Panc1 (cell line): ENCODE data around the gene LSS. TPM values are rescaled to one million over a fixed set of nuclear protein-coding genes. Genes with fewer than 3 reads are reported as not detected.

Experiments used
- ATAC-seq: fragments of 200-7000 bp; cut with Tn5 transposase; 2 replicates; pipeline ENCODE4 v1.9.1; 2020; ENCODE audit warnings: mild to moderate bottlenecking, moderate library complexity
- BruUV-seq: library from RNA; stranded (reverse); fragments of 400-500 nt; replicated peaks from 2 replicates; lab custom pipeline; 2021; lab: Mats Ljungman, UMichigan
- CTCF ChIA-PET: fragments of 300-600 bp; sonication (Branson Sonifier 250); formaldehyde crosslinking; loops from one replicate; lab custom pipeline; 2022; ENCODE audit warnings: antibody characterized with exemption; lab: Charles Lee
- POLR2A ChIA-PET: fragments of 300-600 bp; sonication (Branson Sonifier 250); formaldehyde crosslinking; loops from one replicate; lab custom pipeline; 2022; ENCODE audit warnings: antibody characterized with exemption; lab: Charles Lee
- DNase-seq: peaks from one replicate; pipeline ENCODE4 v3.0.0-alpha.2; 2010; ENCODE audit warnings: low read depth, low spot score
- H3K27ac ChIP-seq: 2 replicates; pipeline ENCODE4 v1.5.1; 2011; ENCODE audit warnings: mild to moderate bottlenecking, low read length, inconsistent platforms
- H3K27me3 ChIP-seq: fragments of 200-500 bp; sonication (Bioruptor generic); 2 replicates; pipeline ENCODE4 v1.6.0; 2014; ENCODE audit warnings: low read length, inconsistent platforms; ENCODE audit not compliant: control insufficient read depth, insufficient read depth
- H3K36me3 ChIP-seq: fragments of 200-500 bp; sonication (Bioruptor generic); 2 replicates; pipeline ENCODE4 v1.5.1; 2014; ENCODE audit warnings: inconsistent platforms, mild to moderate bottlenecking, low read length, moderate library complexity; ENCODE audit not compliant: control insufficient read depth, insufficient read depth
- H3K4me1 ChIP-seq: 2 replicates; pipeline ENCODE4 v1.5.1; 2011; ENCODE audit warnings: inconsistent platforms, mild to moderate bottlenecking, low read length, moderate library complexity; ENCODE audit not compliant: control insufficient read depth, insufficient read depth
- H3K4me3 ChIP-seq, 2 experiments: 2 replicates each; pipeline ENCODE4 v1.5.1; 2011 to 2012; ENCODE audit warnings: low read depth in 2 of 2, low read length in 2 of 2, mild to moderate bottlenecking in 2 of 2, inconsistent platforms in 1 of 2, moderate library complexity in 1 of 2
- H3K9me3 ChIP-seq: fragments of 200-500 bp; sonication (Bioruptor generic); 2 replicates; pipeline ENCODE4 v1.5.1; 2014; ENCODE audit warnings: low read depth, mild to moderate bottlenecking, inconsistent platforms, low read length, moderate library complexity; ENCODE audit not compliant: control insufficient read depth, insufficient read depth
- POLR2AphosphoS5 ChIP-seq: IDR thresholded peaks from 2 replicates; pipeline ENCODE4 v1.6.1; 2012; ENCODE audit warnings: mild to moderate bottlenecking, low read depth, low read length, moderate library complexity
- SIN3A ChIP-seq: IDR thresholded peaks from 2 replicates; pipeline ENCODE4 v1.6.1; 2012; ENCODE audit warnings: low read depth, mild to moderate bottlenecking, low read length, moderate library complexity, borderline replicate concordance; ENCODE audit not compliant: insufficient read depth
- TCF7L2 ChIP-seq: IDR thresholded peaks from 2 replicates; pipeline ENCODE4 v1.6.1; 2011; ENCODE audit warnings: mild to moderate bottlenecking, low read depth, low read length, inconsistent platforms
- in situ Hi-C: cut with HindIII; loops from 2 replicates; pipeline ENCODE4 v1.10.0; 2016; ENCODE audit warnings: low sequenced_read_pairs, low pct_unique_long_range_greater_than_20kb
- intact Hi-C: fragments of 100-400 bp; cut with micrococcal nuclease; formaldehyde crosslinking; loops from one replicate; pipeline ENCODE4 v1.10.0; 2022; ENCODE audit not compliant: unreplicated experiment
- total RNA-seq: library from RNA; stranded (reverse); gene quantifications from one replicate; pipeline ENCODE4 v1.2.1, GENCODE V29; 2021; ENCODE audit not compliant: unreplicated experiment
- TF ChIP-seq, protein P1 (sequence below): fragments of 450-650 bp; IDR thresholded peaks from 2 replicates; pipeline ENCODE4 v1.5.1; 2017; ENCODE audit warnings: mild to moderate bottlenecking
- TF ChIP-seq, protein P2 (sequence below), 2 experiments: IDR thresholded peaks; 2 replicates each; pipeline ENCODE4 v1.6.1; 2011 to 2012; ENCODE audit warnings: low read depth in 2 of 2, control low read depth in 1 of 2, low read length in 1 of 2, mild to moderate bottlenecking in 1 of 2, moderate library complexity in 1 of 2; ENCODE audit not compliant: insufficient read depth in 1 of 2

LSS gene
- total RNA-seq, 1 experiment from 2014 or later = 111 TPM

DNA sequence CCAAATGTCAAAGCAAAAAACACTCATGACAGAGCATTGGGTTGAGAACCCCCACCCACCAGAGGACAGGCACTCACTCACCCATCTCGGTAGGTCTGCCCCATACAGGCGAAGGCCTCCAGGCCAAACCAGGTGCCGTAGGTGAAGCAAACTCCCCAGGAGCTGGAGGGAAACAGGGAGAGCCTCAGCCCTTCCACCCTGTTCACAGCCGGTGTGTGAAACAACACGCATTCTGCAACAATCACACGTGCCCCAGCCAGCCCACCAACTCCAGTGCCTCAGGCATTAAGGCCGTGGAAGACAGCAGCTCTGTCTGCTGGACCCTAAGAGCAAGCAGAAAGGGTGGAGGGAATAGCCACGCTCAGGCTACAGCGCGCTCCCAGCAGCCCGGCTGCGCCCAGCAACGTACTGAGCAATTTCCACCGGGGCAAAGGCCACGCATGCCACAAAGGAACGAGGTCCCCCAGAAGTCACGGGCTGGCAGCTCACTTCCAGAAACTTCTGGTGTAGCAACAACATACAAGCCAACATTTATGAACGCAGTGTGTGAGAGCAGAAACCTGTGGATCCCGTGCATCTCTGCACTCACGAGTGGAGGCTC is 32.9 kb downstream of the LSS start:
- Histone ChIP-seq H3K4me1 (no peaks in the 10 kb centered on the region), H3K27me3 (no peaks in the 10 kb centered on the region), H3K36me3 (peaks cover 6% of the 10 kb centered on the region; the same call in 1 of the 2 replicates), H3K4me3 (no peak overlapping the region), H3K27ac (no peak overlapping the region), H3K9me3 (no peaks in the 10 kb centered on the region)
- intact Hi-C loops (no loop called here), in situ Hi-C loops (no loop called here)
- DNase-seq = no peak
- BruUV-seq = no TSS peak
- ChIA-PET POLR2A (no interaction called here), CTCF (no interaction called here)
- no peak for TF ChIP-seq SIN3A
- TF ChIP-seq TCF7L2 = no peak
- TF ChIP-seq, protein P1, sequence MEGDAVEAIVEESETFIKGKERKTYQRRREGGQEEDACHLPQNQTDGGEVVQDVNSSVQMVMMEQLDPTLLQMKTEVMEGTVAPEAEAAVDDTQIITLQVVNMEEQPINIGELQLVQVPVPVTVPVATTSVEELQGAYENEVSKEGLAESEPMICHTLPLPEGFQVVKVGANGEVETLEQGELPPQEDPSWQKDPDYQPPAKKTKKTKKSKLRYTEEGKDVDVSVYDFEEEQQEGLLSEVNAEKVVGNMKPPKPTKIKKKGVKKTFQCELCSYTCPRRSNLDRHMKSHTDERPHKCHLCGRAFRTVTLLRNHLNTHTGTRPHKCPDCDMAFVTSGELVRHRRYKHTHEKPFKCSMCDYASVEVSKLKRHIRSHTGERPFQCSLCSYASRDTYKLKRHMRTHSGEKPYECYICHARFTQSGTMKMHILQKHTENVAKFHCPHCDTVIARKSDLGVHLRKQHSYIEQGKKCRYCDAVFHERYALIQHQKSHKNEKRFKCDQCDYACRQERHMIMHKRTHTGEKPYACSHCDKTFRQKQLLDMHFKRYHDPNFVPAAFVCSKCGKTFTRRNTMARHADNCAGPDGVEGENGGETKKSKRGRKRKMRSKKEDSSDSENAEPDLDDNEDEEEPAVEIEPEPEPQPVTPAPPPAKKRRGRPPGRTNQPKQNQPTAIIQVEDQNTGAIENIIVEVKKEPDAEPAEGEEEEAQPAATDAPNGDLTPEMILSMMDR = no peak
- no peak for TF ChIP-seq POLR2AphosphoS5
- TF ChIP-seq, protein P2, sequence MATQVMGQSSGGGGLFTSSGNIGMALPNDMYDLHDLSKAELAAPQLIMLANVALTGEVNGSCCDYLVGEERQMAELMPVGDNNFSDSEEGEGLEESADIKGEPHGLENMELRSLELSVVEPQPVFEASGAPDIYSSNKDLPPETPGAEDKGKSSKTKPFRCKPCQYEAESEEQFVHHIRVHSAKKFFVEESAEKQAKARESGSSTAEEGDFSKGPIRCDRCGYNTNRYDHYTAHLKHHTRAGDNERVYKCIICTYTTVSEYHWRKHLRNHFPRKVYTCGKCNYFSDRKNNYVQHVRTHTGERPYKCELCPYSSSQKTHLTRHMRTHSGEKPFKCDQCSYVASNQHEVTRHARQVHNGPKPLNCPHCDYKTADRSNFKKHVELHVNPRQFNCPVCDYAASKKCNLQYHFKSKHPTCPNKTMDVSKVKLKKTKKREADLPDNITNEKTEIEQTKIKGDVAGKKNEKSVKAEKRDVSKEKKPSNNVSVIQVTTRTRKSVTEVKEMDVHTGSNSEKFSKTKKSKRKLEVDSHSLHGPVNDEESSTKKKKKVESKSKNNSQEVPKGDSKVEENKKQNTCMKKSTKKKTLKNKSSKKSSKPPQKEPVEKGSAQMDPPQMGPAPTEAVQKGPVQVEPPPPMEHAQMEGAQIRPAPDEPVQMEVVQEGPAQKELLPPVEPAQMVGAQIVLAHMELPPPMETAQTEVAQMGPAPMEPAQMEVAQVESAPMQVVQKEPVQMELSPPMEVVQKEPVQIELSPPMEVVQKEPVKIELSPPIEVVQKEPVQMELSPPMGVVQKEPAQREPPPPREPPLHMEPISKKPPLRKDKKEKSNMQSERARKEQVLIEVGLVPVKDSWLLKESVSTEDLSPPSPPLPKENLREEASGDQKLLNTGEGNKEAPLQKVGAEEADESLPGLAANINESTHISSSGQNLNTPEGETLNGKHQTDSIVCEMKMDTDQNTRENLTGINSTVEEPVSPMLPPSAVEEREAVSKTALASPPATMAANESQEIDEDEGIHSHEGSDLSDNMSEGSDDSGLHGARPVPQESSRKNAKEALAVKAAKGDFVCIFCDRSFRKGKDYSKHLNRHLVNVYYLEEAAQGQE (IDR thresholded peaks at IDR 0.05; ENCODE audit: insufficient read depth in 1 of 2, low read depth in 2 of 2, low read length in 1 of 2) = no peak
- no peak for ATAC-seq

DNA sequence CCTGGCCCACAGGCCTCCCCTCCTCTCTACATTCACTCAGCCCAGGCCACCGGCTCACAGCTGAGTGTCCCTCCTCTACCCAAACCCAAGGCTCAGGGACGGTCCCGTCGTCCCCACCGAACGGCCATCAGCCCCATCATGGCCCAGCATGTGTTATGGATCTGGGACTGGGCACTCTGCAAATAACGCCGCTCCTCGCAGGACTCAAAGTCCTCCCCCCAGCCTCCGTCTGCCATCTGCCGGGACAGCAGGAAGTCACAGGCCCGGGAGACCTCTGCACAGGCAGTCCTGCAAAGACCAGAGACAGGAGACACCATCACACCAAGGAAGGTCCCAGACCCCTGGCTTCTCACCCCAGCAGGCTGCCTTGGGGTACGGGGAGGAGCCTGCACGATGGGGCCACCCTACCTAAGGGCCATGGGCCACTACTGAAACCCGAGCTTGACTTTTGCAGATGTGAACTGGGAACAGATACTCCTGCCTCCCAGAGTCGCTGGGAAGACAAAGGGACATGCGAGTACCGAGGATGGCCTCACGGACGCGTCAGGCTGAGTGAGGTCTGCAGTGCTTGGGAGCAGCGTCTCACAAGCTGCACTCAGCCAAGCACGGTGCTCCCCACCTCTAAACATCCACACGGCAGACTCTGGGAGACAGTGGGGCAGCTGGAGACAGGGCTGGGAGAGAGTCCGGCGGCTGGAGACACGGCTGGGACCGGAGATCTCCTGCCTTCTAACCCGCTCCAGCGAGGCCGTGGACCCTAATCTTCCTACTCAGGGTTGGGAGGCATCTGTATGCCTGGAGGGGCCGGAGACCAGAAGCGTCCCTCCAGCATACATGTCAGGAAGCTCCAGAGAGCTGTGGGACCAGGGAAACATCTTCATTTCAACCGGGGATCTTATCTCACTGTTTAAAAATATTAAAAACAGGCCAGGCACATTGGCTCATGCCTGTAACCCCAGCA is 33.9 kb downstream of the LSS start:
- in situ Hi-C loops (no loop called here), intact Hi-C loops (no loop called here)
- TF ChIP-seq SIN3A = no peak
- no peak for TF ChIP-seq TCF7L2
- TF ChIP-seq, protein P1 = no peak
- TF ChIP-seq, protein P2 (IDR thresholded peaks at IDR 0.05; ENCODE audit: insufficient read depth in 1 of 2, low read depth in 2 of 2, low read length in 1 of 2) = no peak
- TF ChIP-seq POLR2AphosphoS5 = no peak
- no peaks in the 10 kb centered on the region for H3K9me3 ChIP-seq
- H3K4me1 ChIP-seq = no peaks in the 10 kb centered on the region
- no peak for DNase-seq
- ChIA-PET CTCF (no interaction called here), POLR2A (no interaction called here)
- H3K27me3 ChIP-seq = no peaks in the 10 kb centered on the region
- no peak overlapping the region for H3K27ac ChIP-seq
- H3K36me3 ChIP-seq = no peaks in the 10 kb centered on the region
- no peak for ATAC-seq
- BruUV-seq = no TSS peak
- no peak overlapping the region for H3K4me3 ChIP-seq
